ENCODE measurements around the gene PABPN1L. TPM values are rescaled to one million over a fixed set of nuclear protein-coding genes. Genes with fewer than 3 reads are reported as not detected.

Gene PABPN1L
- total and polyA plus RNA-seq, 2 of the 8 experiments (the other 6 are each of a cell fraction or from before 2014, with no cell fraction given), result not detected

GRCh38 chr16:88820385-88821025 lies 46.0 kb downstream of the PABPN1L start (continued):
- TF ChIP-seq KDM1A (IDR thresholded peaks at IDR 0.05; ENCODE audit: borderline replicate concordance, low read length), result no peak
- TF ChIP-seq CBX8 (IDR thresholded peaks at IDR 0.05; ENCODE audit: borderline replicate concordance, low read depth, low read length), result no peak
- no peak for TF ChIP-seq SIX5 (IDR thresholded peaks at IDR 0.05; ENCODE audit: low read depth, low read length)
- no peak for TF ChIP-seq ATF2 (IDR thresholded peaks at IDR 0.05; ENCODE audit: low read length)
- TF ChIP-seq USF2 (IDR thresholded peaks at IDR 0.05; ENCODE audit: low read length), result no peak
- TF ChIP-seq CTCF (IDR thresholded peaks at IDR 0.05; ENCODE audit: control extremely low read depth in 1 of 3, insufficient read depth in 1 of 3, low read depth in 1 of 3, low read length in 3 of 3), result no peak
- TF ChIP-seq MAX (IDR thresholded peaks at IDR 0.05), result no peak
- no peak for TF ChIP-seq RFX5 (IDR thresholded peaks at IDR 0.05; ENCODE audit: borderline replicate concordance, low read depth, low read length)

Measured in H1 (cell line).